ENCODE results near the gene PRSS33. TPM values are rescaled to one million over a fixed set of nuclear protein-coding genes. Genes with fewer than 3 reads are reported as not detected.

PRSS33 gene
- total and polyA plus RNA-seq, 2 donors from 2014 or later, result not detected

GRCh38 chr16:2799205-2799858 is 12.0 kb upstream of the PRSS33 start:
- TF ChIP-seq CTCF (IDR thresholded peaks at IDR 0.05; ENCODE audit: borderline replicate concordance, extremely low read depth, insufficient read depth), result no peak
- FAIRE-seq, result no peak
- DNase-seq, result peak in 1 of 5 donors; percentile 18
- Histone ChIP-seq H3K27ac (ENCODE audit: low read depth in 2 of 2, low read length in 2 of 2) (no peak overlapping the region), H3K27me3 (ENCODE audit: control insufficient read depth, insufficient read depth, low read length) (no peaks in the 10 kb centered on the region), H3K9ac (ENCODE audit: low read length in 3 of 3) (no peak overlapping the region), H3K4me1 (ENCODE audit: control insufficient read depth in 2 of 3, insufficient read depth in 2 of 3, low read depth in 1 of 3, low read length in 3 of 3) (no peaks in the 10 kb centered on the region), H3K9me3 (ENCODE audit: control insufficient read depth in 2 of 3, insufficient read depth in 1 of 3, low read length in 3 of 3) (peaks cover 0 to 6% (median 0%) of the 10 kb centered on the region in 3 donors), H3K4me3 (ENCODE audit: low read length in 3 of 3) (no peak overlapping the region), H3K36me3 (ENCODE audit: control insufficient read depth in 2 of 3, insufficient read depth in 3 of 3, low read length in 3 of 3) (no peaks in the 10 kb centered on the region)
- intact Hi-C loops (cut with DNase I), result no loop called here

GRCh38 chr16:2798723-2799204 is 11.4 kb upstream of the PRSS33 start:
- no peaks in the 10 kb centered on the region for H3K36me3 ChIP-seq (ENCODE audit: control insufficient read depth in 2 of 3, insufficient read depth in 3 of 3, low read length in 3 of 3)
- no peaks in the 10 kb centered on the region for H3K4me1 ChIP-seq (ENCODE audit: control insufficient read depth in 2 of 3, insufficient read depth in 2 of 3, low read depth in 1 of 3, low read length in 3 of 3)
- FAIRE-seq, result no peak
- H3K27me3 ChIP-seq (ENCODE audit: control insufficient read depth, insufficient read depth, low read length), result no peaks in the 10 kb centered on the region
- no peak for TF ChIP-seq CTCF (IDR thresholded peaks at IDR 0.05; ENCODE audit: borderline replicate concordance, extremely low read depth, insufficient read depth)
- H3K27ac ChIP-seq (ENCODE audit: low read depth in 2 of 2, low read length in 2 of 2), result no peak overlapping the region
- no peak for DNase-seq
- no peak overlapping the region for H3K9ac ChIP-seq (ENCODE audit: low read length in 3 of 3)
- no peaks in the 10 kb centered on the region for H3K9me3 ChIP-seq (ENCODE audit: control insufficient read depth in 2 of 3, insufficient read depth in 1 of 3, low read length in 3 of 3)
- H3K4me3 ChIP-seq (ENCODE audit: low read length in 3 of 3), result no peak overlapping the region
- intact Hi-C loops (cut with DNase I), result no loop called here

- H3K27me3 ChIP-seq (ENCODE audit: control insufficient read depth, insufficient read depth, low read length), result no peaks in the 10 kb centered on the region
- no peak for FAIRE-seq
- no peak overlapping the region for H3K9ac ChIP-seq (ENCODE audit: low read length in 3 of 3)
Observed at GRCh38 chr16:2795395-2796143, 8.2 kb upstream of the PRSS33 start.

More at GRCh38 chr16:2795395-2796143, 8.2 kb upstream of the PRSS33 start:
- no peaks in the 10 kb centered on the region for H3K4me1 ChIP-seq (ENCODE audit: control insufficient read depth in 2 of 3, insufficient read depth in 2 of 3, low read depth in 1 of 3, low read length in 3 of 3)
- H3K27ac ChIP-seq (ENCODE audit: low read depth in 2 of 2, low read length in 2 of 2), result no peak overlapping the region
- intact Hi-C loops (cut with DNase I), result no loop called here
- DNase-seq, result peak in 1 of 5 donors; percentile 16
- H3K36me3 ChIP-seq (ENCODE audit: control insufficient read depth in 2 of 3, insufficient read depth in 3 of 3, low read length in 3 of 3), result no peaks in the 10 kb centered on the region
- no peak overlapping the region for H3K4me3 ChIP-seq (ENCODE audit: low read length in 3 of 3)
- H3K9me3 ChIP-seq (ENCODE audit: control insufficient read depth in 2 of 3, insufficient read depth in 1 of 3, low read length in 3 of 3), result no peaks in the 10 kb centered on the region
- TF ChIP-seq CTCF (IDR thresholded peaks at IDR 0.05; ENCODE audit: borderline replicate concordance, extremely low read depth, insufficient read depth), result no peak
